PFSK-1 (cell line): ENCODE data around the gene LCN1.

ENCODE experiments used
- FOXP2 ChIP-seq: optimal IDR thresholded peaks from 2 replicates; pipeline ENCODE3; 2011; ENCODE audit warnings: borderline replicate concordance, control low read depth, inconsistent platforms; ENCODE audit not compliant: insufficient read depth; ENCODE audit errors: extremely low read length, extremely low read depth
- POLR2AphosphoS5 ChIP-seq: IDR thresholded peaks from 2 replicates; pipeline ENCODE4 v1.6.1; 2012; ENCODE audit warnings: low read depth, mild to moderate bottlenecking, control low read depth, low read length, moderate library complexity
- SIN3A ChIP-seq: IDR thresholded peaks from 2 replicates; pipeline ENCODE4 v1.6.1; 2012; ENCODE audit warnings: mild to moderate bottlenecking, low read length, moderate library complexity, borderline replicate concordance; ENCODE audit not compliant: insufficient read depth
- TAF1 ChIP-seq: IDR thresholded peaks from 2 replicates; pipeline ENCODE4 v1.6.1; 2012; ENCODE audit warnings: low read length, control low read depth, borderline replicate concordance; ENCODE audit not compliant: insufficient read depth
- TF ChIP-seq, protein P1 (sequence below), 2 experiments: IDR thresholded peaks; 2 replicates each; pipeline versions ENCODE4 v1.6.1 to v1.8.0; 2011 to 2012; ENCODE audit warnings: low read depth in 2 of 2, low read length in 2 of 2, control low read depth in 1 of 2, inconsistent platforms in 1 of 2, mild to moderate bottlenecking in 1 of 2, moderate library complexity in 1 of 2; ENCODE audit not compliant: insufficient read depth in 1 of 2

LCN1 gene

DNA sequence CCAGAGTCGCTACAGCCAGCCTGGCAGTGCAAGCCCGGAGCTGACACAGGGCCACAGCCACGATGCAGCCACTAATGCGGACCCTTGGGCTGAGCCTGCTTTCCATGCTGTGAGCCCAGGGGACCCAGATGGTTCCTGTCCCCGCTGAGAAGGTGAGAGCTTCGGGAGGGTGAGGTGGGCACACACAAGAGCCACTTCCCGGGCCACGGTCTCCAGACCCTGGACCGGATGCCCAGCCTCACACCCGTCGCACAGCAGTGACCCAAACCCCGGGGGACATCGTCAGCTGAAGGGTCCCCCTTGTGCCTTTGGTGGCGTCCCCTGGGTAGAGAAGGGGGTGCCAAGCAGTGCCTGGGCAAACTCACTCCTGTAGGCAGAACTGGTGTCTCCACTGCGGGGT, 53.7 kb downstream of the LCN1 start:
- TF ChIP-seq POLR2AphosphoS5: no peak
- TF ChIP-seq TAF1: no peak
- TF ChIP-seq, protein P1, sequence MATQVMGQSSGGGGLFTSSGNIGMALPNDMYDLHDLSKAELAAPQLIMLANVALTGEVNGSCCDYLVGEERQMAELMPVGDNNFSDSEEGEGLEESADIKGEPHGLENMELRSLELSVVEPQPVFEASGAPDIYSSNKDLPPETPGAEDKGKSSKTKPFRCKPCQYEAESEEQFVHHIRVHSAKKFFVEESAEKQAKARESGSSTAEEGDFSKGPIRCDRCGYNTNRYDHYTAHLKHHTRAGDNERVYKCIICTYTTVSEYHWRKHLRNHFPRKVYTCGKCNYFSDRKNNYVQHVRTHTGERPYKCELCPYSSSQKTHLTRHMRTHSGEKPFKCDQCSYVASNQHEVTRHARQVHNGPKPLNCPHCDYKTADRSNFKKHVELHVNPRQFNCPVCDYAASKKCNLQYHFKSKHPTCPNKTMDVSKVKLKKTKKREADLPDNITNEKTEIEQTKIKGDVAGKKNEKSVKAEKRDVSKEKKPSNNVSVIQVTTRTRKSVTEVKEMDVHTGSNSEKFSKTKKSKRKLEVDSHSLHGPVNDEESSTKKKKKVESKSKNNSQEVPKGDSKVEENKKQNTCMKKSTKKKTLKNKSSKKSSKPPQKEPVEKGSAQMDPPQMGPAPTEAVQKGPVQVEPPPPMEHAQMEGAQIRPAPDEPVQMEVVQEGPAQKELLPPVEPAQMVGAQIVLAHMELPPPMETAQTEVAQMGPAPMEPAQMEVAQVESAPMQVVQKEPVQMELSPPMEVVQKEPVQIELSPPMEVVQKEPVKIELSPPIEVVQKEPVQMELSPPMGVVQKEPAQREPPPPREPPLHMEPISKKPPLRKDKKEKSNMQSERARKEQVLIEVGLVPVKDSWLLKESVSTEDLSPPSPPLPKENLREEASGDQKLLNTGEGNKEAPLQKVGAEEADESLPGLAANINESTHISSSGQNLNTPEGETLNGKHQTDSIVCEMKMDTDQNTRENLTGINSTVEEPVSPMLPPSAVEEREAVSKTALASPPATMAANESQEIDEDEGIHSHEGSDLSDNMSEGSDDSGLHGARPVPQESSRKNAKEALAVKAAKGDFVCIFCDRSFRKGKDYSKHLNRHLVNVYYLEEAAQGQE (IDR thresholded peaks at IDR 0.05; ENCODE audit: insufficient read depth in 1 of 2, low read depth in 2 of 2, low read length in 2 of 2): no peak
- TF ChIP-seq SIN3A: no peak
- TF ChIP-seq FOXP2: no peak
